B cell (primary cell): ENCODE data around the gene BCL2L1.

Experiments used
- CTCF ChIP-seq: fragments of 200-600 bp; IDR thresholded peaks from one replicate; pipeline ENCODE4 v1.8.0; 2022; ENCODE audit warnings: antibody characterized with exemption, mild to moderate bottlenecking
- EZH2 ChIP-seq: IDR thresholded peaks from 2 replicates; pipeline ENCODE4 v1.6.1; 2012; ENCODE audit warnings: borderline replicate concordance, low read depth, mild to moderate bottlenecking, moderate library complexity, low read length; ENCODE audit not compliant: insufficient read depth, poor library complexity, severe bottlenecking

DNA sequence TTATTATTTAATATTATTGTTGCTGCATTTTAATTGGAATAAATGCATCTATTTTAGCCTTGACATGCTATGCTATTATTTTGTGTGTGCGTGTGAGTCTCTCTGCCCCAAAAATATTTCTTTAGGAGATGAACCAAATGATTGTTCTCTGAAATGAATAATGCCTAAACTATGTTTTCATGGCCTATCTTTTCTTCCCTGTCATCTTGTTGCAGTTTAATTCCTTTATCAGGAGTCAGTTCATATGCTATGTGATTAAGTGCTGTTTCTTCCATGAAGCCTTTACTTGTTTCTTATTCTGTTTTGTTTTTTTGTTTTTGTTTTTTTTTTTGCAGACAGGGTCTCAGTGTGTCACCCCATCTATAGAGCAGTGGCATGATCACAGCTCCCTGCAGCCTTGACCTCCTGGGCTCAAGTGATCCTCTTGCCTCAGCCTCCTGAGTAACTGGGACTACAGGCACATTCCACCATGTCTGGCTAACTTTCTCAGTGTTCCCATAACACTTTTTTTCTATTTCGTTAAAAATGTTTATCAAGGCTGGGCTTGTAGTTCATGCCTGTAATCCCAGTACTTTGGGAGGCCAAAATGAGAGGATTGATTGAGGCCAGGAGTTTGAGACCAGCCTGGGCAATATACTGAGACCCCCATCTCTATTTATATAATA lies 42.1 kb upstream of the BCL2L1 start:
- TF ChIP-seq CTCF (no peak), EZH2 (no peak)
